Non-pigmented ciliary epithelial cell (primary cell): ENCODE data around the gene TMC1.
"Not testable (repeated sequence)": the region's sequence is repeated elsewhere in the genome, so short reads cannot be mapped to it uniquely, and the experiment has no call there.

Experiments
- DNase-seq: peaks from one replicate; pipeline ENCODE4 v3.0.0-alpha.2; 2010; ENCODE audit warnings: low read depth

TMC1 gene

DNA sequence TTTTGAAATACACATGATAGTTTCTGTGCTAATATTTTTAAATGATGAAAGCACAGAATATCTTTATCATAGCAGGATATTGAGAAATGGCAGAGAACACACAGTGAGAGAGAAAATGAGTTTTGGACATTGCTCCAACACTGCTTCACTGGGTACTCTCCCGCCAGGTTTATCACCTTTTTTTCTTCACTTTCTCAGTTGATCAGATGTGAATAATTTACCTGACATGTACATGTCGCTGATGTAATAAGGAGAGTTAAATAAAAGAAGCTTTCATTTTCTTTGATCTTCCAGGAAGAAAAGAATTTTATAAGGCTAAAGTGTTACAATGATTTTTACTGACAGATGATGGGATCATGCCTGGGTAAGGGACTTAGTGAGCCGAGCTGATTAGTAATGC lies 297.0 kb downstream of the TMC1 start:
- DNase-seq = no peak

DNA sequence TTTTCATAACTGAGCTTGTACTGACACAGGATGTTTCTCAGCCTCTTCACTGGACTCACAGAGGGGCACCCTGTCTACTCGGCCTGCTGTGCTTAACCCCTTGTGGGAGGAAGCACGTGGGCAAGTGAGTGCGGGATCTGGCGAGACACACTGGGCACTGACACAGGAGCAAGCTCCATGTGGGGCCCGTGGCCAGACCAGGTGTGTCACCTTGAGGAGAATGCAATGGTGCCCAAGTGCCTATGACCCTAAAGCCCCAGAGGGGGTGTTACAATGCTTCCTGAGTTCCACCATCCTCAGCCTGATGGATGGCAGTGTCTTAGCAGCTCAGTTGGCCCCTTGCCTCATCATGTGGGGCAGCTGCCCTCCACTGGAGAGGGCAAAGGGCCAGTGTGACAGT lies 302.6 kb downstream of the TMC1 start:
- no peak for DNase-seq

- DNase-seq = no peak
Observed at GRCh38 chr9:72826996-72827949, 305.9 kb downstream of the TMC1 start.

DNA sequence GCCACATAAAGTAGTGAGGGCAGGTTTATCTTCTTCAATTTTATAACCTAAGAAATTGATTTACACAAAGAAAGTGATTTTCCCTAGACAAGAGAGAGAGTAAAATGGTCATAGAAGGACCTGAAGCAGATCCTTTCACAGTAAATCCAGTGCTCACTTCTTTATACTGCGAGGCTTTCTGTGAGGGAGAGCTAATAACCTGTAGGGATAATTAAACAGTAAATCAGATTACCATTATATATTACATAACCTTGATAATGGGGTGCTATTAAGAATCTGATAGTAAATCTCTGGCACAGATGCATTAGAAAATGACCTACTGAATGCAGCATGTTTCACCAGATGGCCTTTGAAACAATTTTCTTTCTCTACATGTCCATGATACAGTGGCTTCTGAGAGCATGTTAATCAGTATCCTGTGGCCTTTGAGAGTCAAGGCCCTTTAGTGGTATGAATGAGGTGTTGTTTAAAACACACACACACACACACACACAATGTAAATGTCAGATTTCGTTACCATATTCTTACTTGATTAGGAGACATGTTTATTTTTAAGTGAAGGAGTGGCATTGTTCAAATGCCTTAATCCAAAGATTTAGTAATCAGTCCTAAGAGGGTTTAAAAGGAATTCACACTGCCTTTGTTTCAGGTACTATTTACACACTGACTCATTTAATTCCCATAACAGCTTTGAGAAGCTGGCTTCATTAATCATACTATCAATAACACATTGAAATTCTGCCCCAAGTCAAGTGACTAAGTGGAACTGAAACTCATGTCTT lies 306.7 kb downstream of the TMC1 start:
- peak; percentile 17 for DNase-seq

DNA sequence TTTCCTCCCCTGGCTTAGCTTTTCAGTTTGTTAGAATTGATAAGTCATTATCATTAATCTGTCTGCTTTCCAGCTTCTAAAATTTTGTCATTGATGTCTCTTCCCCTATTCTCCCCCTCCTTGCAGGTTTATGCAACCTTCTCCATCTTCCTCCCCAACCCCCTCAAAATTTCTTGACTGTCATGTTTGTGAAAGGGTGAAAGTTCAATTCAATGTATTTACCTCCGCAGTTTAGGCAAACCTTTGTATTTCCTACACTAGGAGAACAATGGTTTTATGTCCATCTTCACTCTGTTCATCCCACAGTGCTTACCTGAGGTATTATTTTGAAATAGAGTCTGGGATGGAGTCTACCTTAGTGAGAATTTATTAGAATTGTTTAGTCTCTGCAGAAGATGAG lies 313.6 kb downstream of the TMC1 start:
- DNase-seq = no peak

GRCh38 chr9:72836790-72837189 lies 315.4 kb downstream of the TMC1 start:
- no peak for DNase-seq

- DNase-seq = no peak
Observed at GRCh38 chr9:72839085-72839484, 317.7 kb downstream of the TMC1 start.

DNA sequence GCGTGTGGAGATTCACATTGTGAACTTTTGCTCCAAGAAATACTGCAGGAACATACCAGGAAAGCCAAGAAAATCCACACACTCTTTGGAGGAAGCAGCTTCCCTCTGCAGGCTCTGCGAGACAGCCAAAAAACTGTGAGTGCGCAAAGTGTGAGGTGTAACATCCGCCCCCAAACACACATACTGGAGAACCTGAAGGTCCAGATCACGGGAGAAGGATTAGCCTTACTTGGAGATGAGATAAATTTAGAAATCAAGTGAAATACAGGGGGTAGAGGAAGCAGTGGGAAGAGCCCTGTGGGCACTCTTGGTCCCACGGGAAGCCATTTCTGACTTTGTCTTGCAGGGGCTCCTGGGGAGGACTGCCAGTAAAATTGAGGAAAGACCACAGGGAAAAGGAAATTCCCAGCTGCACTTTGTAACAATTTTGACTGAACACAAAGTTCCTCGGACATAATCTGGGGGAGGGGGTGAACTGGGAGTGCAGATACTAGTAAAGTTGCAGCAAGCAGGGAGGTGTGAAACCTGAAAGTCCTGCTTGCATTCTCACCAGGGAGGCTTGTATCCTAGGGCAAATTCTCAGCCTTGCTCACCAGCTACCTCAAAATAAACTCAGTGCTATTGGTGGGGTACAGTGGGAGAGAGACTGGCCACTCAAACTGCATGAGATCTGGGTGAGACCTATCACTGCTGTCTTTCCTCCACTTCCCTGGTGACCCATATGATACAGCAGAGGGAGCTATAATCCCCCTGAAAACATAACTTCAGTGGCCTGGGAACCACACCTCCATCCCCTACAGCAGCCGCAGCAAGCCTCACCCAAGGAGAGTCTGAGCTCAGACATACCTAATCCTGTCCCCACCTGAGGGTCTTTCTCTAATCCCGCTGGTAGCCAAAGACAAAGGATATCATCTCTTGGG lies 322.4 kb downstream of the TMC1 start:
- DNase-seq = no peak

DNA sequence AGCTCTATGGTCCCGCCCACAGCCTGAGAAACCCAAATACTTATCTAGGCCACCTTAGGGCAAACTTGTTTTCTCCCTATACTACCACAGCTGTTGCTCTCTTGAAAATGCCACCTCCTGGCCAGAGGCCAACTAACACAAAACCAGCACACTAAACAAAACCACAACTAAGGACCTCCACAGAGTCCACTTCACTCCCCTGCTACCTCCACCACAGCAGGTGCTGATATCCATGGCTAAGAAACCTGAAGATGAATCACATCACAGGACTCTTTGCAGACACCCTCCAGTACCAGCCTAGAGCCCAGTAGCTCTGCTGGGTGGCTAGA lies 323.0 kb downstream of the TMC1 start:
- no peak for DNase-seq

DNA sequence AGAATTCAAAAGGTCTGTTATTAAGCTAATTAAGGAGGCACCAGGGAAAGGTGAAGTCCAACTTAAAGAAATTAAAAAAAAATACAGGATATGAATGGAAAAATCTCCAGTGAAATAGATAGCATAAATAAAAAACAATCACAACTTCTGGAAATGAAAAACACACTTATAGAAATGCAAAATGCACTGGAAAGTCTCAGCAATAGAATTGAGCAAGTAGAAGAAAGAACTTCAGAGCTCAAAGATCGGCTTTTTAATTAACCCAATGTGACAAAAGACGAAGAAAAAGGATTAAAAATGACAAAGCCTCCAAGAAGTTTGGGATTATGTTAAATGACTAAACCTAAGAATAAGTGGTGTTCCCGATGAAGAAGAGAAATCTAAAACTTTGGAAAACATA lies 323.6 kb downstream of the TMC1 start:
- not testable (repeated sequence) for DNase-seq

GRCh38 chr9:72850209-72850608 lies 328.8 kb downstream of the TMC1 start:
- not testable (repeated sequence) for DNase-seq

DNA sequence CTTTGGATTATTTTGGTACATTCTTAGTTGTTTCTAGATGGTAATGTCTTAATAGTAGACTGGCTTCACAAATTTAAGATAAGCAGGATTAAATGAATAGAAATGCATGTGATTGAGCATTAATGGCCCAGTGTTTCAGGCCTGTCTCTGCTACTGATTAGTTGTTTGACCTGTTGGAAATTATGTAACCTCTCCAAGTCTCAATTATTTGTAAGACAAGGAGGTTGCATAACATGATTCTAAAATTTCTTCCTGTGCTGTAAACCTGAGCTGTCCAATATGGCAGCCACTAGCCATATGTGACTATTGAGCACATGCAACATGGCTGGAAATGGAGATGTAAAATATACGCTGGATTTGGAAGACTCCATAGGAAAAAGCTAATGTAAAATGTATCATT lies 333.9 kb downstream of the TMC1 start:
- no peak for DNase-seq

DNA sequence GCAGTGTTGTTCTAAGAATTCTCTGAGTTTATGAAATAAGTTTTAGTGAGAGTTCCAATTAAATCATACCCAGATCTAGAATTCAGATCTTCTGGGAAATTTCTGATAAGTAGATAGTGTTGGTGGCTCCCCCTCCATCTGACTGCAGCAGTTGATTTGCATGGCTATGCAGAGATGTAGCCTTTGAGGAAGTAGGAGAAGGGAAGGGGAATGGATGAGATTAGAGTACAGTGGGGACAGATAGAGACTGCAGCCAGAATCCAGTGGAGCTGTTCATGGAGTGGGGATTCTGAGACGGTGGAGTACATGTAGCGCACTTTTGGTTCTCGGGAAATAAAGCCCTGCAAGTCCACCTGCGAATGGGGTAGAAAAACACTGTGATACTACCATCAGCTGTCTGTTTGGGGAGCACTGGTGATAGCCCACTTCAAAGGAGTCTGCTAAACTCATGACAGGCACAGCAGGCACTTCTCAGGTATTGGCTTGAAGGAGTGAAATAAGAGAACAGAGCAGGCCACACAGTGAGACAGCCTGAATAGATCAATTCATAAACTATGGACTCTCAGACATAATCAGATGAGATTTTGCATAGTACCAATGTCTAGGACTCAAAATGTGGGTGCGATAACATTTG lies 334.6 kb downstream of the TMC1 start:
- DNase-seq = no peak

- no peak for DNase-seq
Observed at GRCh38 chr9:72856972-72857623, 335.7 kb downstream of the TMC1 start.

DNA sequence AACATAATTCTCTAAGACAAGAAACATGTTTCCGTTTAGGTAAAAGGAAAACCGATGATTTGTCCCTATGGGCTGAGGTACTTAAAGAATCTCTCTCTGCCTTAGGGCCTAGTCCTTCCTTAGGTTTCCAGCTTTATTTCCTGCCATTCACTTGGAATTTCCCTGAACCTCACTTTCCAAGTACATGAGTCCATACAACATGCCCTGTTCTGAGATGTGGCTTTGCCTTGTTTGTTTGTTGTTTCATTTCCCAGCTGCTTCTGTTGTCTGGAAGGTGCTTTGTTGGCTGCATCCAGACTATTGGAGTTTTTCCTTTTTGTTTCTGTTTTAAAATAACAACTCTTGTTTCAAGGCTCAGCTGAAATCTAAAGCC lies 336.2 kb downstream of the TMC1 start:
- DNase-seq = no peak

GRCh38 chr9:72858089-72858912 lies 336.9 kb downstream of the TMC1 start:
- DNase-seq = no peak

DNA sequence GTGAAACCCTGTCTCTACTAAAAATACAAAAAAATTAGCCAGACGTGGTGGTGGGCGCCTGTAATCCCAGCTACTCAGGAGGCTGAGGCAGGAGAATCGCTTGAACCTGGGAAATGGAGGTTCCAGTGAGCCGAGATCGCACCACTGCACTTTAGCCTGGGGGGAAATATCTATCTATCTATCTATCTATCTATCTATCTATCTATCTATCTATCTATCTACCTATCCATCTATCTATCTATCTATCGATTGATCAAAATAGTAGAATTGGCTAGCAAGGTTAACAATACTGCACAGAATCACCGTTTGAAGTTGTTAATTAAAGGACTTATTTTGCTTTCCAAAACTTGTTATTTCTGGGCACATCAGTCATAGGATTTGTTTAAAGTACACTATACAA lies 341.4 kb downstream of the TMC1 start:
- not testable (repeated sequence) for DNase-seq

DNA sequence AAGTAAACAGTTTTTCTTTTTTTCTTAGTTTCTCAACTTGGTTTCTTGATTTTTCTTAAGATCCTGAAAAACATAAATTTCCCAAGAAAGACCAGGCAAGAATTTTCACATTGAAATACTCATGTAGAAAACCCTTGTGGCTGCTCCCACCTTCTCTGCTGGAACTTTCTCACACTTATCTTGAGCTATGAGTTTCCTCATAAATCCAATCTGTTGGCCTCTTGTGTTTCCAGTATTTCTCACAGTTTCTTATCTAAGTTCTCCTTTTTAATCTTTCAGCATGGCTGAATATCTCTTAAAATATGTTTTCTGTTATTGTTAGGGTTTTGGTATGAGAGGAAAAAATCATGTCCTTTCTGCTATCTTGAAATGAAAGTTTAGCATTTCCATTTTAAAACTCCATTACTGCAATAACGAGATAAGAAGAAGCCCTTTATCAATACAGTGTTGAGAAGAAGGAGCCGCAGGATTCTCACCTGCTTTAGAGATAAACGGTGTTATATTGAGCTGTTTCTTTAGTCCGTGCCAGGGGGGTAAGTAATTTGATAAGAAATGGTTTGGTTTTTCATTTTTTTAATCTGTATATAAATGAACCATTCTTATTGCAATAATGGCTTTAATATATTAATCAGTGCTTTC lies 342.2 kb downstream of the TMC1 start:
- DNase-seq = no peak

- no peak for DNase-seq
Observed at GRCh38 chr9:72864327-72864726, 342.9 kb downstream of the TMC1 start.

GRCh38 chr9:72871685-72872084 lies 350.3 kb downstream of the TMC1 start:
- no peak for DNase-seq
